IgD-negative memory B cell (primary cell): Measurements from ENCODE around the gene SGCD. TPM values are rescaled to one million over a fixed set of nuclear protein-coding genes. Genes with fewer than 3 reads are reported as not detected.

Experiments
- H3K27ac Mint-ChIP-seq, 3 donors: one replicate each; pipeline ENCODE4 v1.8.0; 2020 to 2022; ENCODE audit warnings: mild to moderate bottlenecking in 3 of 3, mixed read lengths in 3 of 3, moderate library complexity in 1 of 3
- H3K27me3 Mint-ChIP-seq: one replicate; pipeline ENCODE4 v1.8.0; 2021; ENCODE audit warnings: mixed read lengths
- H3K36me3 Mint-ChIP-seq: one replicate; pipeline ENCODE4 v1.8.0; 2020; ENCODE audit warnings: mild to moderate bottlenecking, mixed read lengths
- H3K4me1 Mint-ChIP-seq, 3 donors: one replicate each; pipeline ENCODE4 v1.8.0; 2020 to 2022; ENCODE audit warnings: mixed read lengths in 3 of 3, mild to moderate bottlenecking in 1 of 3
- H3K4me3 Mint-ChIP-seq, 4 donors: one replicate each; pipeline ENCODE4 v1.8.0; 2020 to 2022; ENCODE audit warnings: mild to moderate bottlenecking in 4 of 4, mixed read lengths in 4 of 4, moderate library complexity in 3 of 4
- H3K9me3 Mint-ChIP-seq, 3 donors: one replicate each; pipeline ENCODE4 v1.8.0; 2020 to 2021; ENCODE audit warnings: mixed read lengths in 3 of 3, mild to moderate bottlenecking in 1 of 3
- polyA plus RNA-seq: library from polyadenylated mRNA; unstranded; fragments of 300-500 nt; fragmentation: Illumina TruSeq; gene quantifications from one replicate; pipeline ENCODE4 v1.2.3, GENCODE V29; 2021

Gene SGCD
- polyA plus RNA-seq, 1 donor from 2014 or later, result not detected

DNA sequence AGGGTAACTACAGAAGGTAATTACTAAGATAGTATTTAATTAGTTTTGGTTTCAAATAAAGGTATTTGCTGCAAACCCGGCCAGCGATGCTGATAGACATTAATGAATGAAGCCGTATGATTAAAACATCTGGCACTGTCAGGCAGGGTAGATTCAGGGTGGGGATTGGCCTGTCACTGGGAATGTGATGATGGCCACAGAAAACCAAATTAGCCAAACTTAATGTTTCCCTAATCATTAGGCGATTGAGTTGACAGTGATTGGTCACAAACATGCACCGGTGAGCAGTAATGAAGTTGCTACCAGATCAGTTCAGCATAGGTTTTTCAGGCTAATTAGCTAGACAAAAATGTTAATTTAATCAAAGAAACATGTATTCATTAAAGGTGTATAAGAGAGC lies 107.5 kb downstream of the SGCD start:
- H3K36me3 Mint-ChIP-seq, result no peaks in the 10 kb centered on the region
- H3K4me3 Mint-ChIP-seq, result no peak overlapping the region
- H3K4me1 Mint-ChIP-seq, result no peaks in the 10 kb centered on the region
- H3K27ac Mint-ChIP-seq, result no peak overlapping the region
- H3K27me3 Mint-ChIP-seq, result peaks cover 3% of the 10 kb centered on the region
- peaks cover 0 to 5% (median 2%) of the 10 kb centered on the region in 3 donors for H3K9me3 Mint-ChIP-seq

DNA sequence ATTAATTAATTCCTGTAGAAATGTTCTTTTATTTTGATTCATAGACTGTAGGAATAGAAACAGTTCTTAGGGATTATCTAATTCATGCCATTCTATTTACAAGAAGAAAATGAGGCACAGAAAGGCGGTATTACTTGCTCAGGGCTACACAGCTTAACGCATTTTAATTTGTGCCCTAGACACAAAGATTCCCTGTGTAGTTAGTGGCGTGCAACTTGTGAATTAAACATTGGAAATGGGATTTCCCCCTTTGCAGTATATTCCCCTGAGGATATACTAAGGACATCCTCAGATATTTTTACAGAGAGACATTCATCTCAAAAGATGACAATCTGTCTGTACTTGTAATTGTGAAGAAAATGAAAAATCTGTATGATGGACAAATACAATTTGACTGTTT lies 108.1 kb downstream of the SGCD start:
- no peaks in the 10 kb centered on the region for H3K36me3 Mint-ChIP-seq
- H3K4me3 Mint-ChIP-seq, result no peak overlapping the region
- H3K27ac Mint-ChIP-seq, result no peak overlapping the region
- H3K4me1 Mint-ChIP-seq, result no peaks in the 10 kb centered on the region
- peaks cover 0 to 3% (median 0%) of the 10 kb centered on the region in 3 donors for H3K9me3 Mint-ChIP-seq
- peaks cover 6% of the 10 kb centered on the region for H3K27me3 Mint-ChIP-seq

DNA sequence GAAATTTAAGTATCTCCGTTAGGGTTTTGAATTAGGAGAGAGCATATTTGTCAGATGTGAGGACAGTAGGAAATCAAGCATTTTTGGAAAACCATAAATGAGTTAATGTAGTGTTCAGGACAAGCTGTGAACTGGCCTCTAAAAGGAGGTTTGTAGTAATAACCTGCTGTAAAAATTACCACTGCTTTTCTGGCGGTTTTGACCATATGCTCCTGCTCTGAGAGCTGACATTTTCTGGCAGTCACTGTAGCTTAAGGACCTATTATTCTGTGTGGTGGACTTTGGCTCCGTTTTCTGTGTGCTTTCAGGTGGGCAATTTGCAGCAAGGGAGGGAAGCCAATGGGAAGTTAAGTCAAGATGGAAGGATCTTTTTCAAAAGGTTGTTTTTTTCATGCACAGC lies 111.1 kb downstream of the SGCD start:
- Mint-ChIP-seq H3K27me3 (peaks cover 5% of the 10 kb centered on the region), H3K4me3 (no peak overlapping the region), H3K4me1 (no peaks in the 10 kb centered on the region), H3K27ac (no peak overlapping the region), H3K9me3 (no peaks in the 10 kb centered on the region), H3K36me3 (no peaks in the 10 kb centered on the region)

DNA sequence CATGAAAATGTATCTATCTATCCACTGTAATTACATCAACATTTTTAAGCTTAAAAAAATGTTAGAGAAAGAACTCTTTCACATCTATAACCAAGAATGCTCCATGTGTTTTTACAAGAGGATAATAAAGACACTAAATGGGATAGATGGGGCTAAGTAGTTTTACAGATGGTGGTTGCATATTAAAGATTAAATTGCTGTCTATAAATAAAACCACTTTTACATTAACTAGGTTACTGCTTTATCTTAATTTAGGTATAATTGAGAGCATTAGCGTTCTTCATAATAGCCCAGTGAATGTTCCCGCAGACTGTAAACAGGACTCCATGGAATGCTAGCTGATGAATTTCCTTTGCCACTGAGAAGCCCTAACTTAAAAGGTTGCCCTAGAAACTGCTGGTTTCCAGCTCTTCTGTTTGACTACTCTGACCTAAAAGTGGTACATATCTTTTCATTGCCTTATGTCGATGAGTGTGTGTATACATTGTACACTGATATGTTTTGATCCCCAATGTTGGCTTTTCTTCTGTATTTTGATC lies 117.9 kb downstream of the SGCD start:
- Mint-ChIP-seq H3K4me1 (no peaks in the 10 kb centered on the region), H3K27ac (no peak overlapping the region), H3K36me3 (no peaks in the 10 kb centered on the region), H3K9me3 (peaks cover 0 to 2% (median 0%) of the 10 kb centered on the region in 3 donors), H3K4me3 (no peak overlapping the region), H3K27me3 (peaks cover 28% of the 10 kb centered on the region)

DNA sequence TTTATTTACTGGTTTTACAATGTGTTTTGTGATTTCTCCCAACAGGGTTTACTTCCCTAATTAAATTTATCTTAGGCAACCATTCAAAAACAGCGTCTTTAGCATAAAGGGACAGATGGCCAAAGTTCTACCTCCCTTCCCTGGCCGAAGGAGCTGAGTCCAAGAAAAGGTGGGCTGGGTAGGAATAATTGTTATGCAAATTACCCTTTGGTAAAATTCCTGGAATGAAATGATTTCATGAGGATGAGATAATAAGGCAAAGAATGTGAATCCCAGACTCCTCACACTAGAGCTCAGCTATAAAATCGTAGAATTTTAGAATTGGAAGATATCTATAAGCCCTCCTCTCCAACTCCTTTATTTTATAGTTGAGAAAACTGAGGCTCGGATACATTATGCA lies 119.6 kb downstream of the SGCD start:
- Mint-ChIP-seq H3K27me3 (peaks cover 24% of the 10 kb centered on the region), H3K36me3 (no peaks in the 10 kb centered on the region), H3K9me3 (peaks cover 0 to 2% (median 0%) of the 10 kb centered on the region in 3 donors), H3K4me1 (no peaks in the 10 kb centered on the region), H3K4me3 (no peak overlapping the region), H3K27ac (no peak overlapping the region)

DNA sequence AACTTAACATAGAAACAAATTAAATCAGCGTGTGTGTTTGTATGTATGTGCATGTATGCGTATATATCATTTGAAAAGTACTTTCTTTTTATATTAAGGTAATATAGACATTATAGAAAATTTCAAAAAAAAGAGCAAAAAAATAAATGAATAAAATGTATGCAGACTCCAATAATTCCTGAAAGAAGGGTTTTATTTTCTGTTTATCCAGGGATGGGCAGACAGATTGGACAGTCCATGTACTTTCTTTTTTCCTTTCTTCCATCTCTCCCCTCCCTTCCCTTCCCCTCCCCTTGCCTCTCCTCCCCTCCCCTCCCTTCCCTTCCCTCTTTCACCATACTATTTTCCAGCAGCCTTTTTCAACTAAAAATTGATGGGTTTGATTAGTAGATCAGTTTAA lies 123.8 kb downstream of the SGCD start:
- Mint-ChIP-seq H3K9me3 (peaks cover 0 to 4% (median 0%) of the 10 kb centered on the region in 3 donors), H3K27me3 (peaks cover 18% of the 10 kb centered on the region), H3K36me3 (no peaks in the 10 kb centered on the region), H3K4me1 (no peaks in the 10 kb centered on the region), H3K4me3 (no peak overlapping the region), H3K27ac (no peak overlapping the region)

DNA sequence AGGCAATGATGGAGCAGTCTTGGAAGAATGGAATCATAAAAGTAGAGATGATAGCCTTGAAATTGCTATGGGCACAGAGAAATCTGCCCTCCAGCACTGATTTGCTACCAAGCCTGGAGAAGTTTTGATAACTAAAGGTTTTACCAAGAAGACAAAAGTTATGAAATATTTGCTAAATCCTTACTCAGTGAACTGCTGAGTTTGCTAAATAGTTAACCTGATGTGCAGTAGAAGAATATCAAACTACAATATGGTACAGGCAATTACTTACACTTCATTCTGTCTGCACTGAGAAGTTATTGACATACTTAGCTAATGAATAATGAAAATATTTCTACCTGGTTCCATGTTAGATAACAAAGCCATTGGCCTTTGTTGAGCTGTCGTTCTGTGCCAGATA lies 124.5 kb downstream of the SGCD start:
- peaks cover 0 to 4% (median 0%) of the 10 kb centered on the region in 3 donors for H3K9me3 Mint-ChIP-seq
- H3K27ac Mint-ChIP-seq, result no peak overlapping the region
- H3K36me3 Mint-ChIP-seq, result no peaks in the 10 kb centered on the region
- no peak overlapping the region for H3K4me3 Mint-ChIP-seq
- peaks cover 16% of the 10 kb centered on the region for H3K27me3 Mint-ChIP-seq
- H3K4me1 Mint-ChIP-seq, result peaks cover 0 to 1% (median 0%) of the 10 kb centered on the region in 3 donors

DNA sequence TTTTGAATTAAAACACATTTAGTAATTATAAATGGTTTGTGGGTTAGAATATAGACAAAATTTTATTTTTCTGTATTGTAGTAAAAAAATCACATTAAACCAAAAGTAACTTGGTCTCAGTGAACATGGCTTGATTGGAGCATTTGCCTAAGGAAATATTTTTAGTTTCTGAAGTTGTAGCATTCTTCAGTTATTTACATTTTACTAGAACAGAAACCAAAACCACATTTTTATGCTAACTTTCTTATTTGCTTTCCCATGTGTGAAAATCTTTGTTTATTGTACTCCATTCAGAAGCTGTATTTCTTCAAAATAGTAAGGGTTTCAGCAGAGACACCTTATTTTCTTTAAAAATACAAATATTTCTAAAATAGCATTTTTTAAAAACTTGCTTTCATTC lies 129.9 kb downstream of the SGCD start:
- Mint-ChIP-seq H3K4me1 (peaks cover 0 to 1% (median 0%) of the 10 kb centered on the region in 3 donors), H3K27me3 (peaks cover 5% of the 10 kb centered on the region), H3K36me3 (no peaks in the 10 kb centered on the region), H3K9me3 (peaks cover 0 to 2% (median 0%) of the 10 kb centered on the region in 3 donors), H3K27ac (no peak overlapping the region), H3K4me3 (no peak overlapping the region)

DNA sequence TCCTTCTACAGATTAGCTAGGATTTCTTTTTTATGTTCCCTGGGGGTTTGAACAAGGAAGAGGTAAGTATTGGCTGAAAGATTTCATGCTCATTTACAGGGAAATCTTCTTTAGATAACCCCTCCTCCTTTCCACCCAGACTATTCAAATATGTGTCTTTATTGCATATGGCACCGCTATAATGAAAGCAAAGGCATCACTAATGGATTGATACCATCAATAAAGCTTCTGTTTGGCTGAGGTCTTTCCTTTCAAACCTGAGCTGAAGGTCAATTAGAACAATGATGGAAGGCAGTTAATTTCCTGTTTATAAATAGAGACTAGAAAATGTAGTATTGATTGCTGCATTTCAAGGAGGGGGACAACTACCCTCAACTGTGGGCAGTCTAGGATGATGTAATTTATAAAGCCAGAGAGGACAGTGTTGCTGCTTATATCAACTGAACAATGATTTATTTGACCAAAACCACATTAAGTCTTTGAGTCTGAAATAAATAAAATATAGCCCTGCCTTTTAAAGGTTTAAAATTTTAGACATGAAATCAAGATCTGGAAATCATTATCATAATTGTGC lies 132.9 kb downstream of the SGCD start:
- no peaks in the 10 kb centered on the region for H3K36me3 Mint-ChIP-seq
- no peak overlapping the region for H3K27ac Mint-ChIP-seq
- H3K9me3 Mint-ChIP-seq, result peaks cover 0 to 1% (median 0%) of the 10 kb centered on the region in 3 donors
- H3K27me3 Mint-ChIP-seq, result peaks cover 3% of the 10 kb centered on the region
- peaks cover 0 to 1% (median 0%) of the 10 kb centered on the region in 3 donors for H3K4me1 Mint-ChIP-seq
- no peak overlapping the region for H3K4me3 Mint-ChIP-seq

DNA sequence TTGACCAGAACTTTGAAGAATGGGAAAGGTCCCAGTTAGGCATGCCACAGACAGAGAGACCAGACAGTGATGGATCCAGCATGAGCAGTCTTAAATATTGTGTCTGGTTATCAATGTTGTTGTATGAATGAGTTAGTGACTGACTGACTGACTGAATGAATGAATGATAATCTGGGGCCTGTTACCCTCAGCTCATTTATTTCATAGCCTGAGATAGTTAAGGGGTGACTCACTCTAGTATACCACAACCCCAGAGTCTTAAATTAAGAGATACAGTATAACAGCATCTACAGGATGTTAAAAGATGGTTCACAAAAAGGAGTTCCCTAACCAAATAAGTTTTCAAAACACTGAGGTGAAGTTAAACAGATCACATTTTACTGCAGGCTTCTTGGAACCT lies 133.5 kb downstream of the SGCD start:
- H3K4me3 Mint-ChIP-seq, result no peak overlapping the region
- H3K36me3 Mint-ChIP-seq, result no peaks in the 10 kb centered on the region
- H3K27ac Mint-ChIP-seq, result no peak overlapping the region
- H3K4me1 Mint-ChIP-seq, result peaks cover 0 to 1% (median 0%) of the 10 kb centered on the region in 3 donors
- H3K9me3 Mint-ChIP-seq, result peaks cover 0 to 1% (median 0%) of the 10 kb centered on the region in 3 donors
- H3K27me3 Mint-ChIP-seq, result peaks cover 3% of the 10 kb centered on the region

DNA sequence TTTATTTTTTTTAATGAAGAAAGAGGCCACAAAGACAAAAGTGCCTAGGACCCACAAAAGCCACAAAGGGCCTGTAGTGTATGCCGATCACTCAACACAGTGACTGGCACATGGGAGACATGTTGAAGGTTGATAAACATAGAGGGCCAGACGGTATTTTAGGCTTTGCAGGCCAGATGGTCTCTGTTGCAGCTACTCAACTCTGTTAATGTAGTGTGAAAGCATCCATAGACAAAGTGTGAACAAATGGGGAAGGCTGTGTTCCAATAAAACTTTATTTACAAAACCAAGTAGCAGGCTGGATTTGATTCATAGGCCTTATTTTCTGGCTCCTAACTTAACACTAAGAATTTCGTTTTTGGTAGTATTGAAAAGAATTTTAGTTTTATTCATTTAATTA lies 139.9 kb downstream of the SGCD start:
- no peaks in the 10 kb centered on the region for H3K4me1 Mint-ChIP-seq
- peaks cover 0 to 1% (median 0%) of the 10 kb centered on the region in 3 donors for H3K9me3 Mint-ChIP-seq
- no peak overlapping the region for H3K4me3 Mint-ChIP-seq
- H3K27ac Mint-ChIP-seq, result no peak overlapping the region
- H3K36me3 Mint-ChIP-seq, result no peaks in the 10 kb centered on the region
- H3K27me3 Mint-ChIP-seq, result peaks cover 1% of the 10 kb centered on the region

DNA sequence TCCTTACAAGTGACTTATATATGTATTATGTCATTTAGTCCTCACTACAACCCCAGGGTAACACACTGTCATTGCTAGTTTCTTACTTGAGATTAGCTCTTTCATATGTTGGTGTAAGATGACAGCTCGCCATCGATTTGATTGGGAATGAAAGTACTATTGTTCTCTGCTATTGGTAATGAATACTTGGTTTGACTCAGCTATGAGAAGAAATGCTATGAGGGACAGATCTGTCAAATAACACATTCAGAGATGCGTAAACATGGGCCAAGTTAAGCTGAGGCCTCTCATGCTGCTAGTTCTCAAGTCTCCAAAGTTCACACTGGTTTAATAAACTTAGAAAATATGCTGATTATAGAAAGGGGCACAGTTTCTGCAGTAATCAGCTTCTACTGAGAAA lies 142.7 kb downstream of the SGCD start:
- H3K27me3 Mint-ChIP-seq, result no peaks in the 10 kb centered on the region
- H3K4me3 Mint-ChIP-seq, result no peak overlapping the region
- H3K4me1 Mint-ChIP-seq, result no peaks in the 10 kb centered on the region
- no peak overlapping the region for H3K27ac Mint-ChIP-seq
- H3K9me3 Mint-ChIP-seq, result no peaks in the 10 kb centered on the region
- no peaks in the 10 kb centered on the region for H3K36me3 Mint-ChIP-seq

DNA sequence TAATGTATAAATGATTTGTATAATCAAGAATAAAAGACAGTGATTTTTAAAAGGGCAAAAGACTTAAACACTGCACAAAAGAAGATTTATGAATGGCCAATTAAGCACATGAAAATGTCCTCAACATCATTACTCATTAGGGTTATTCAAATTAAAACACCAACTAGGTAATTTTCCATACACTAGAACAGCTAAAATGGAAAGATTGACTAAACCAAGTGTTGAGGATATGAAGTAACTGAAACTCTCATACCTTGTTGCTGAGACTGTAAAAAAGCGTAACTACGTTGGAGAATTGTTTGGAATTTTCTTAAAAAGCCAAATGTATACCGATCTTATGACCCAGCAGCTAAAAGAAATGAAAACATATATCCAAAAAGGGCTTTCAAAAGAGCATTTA lies 144.9 kb downstream of the SGCD start:
- Mint-ChIP-seq H3K27ac (no peak overlapping the region), H3K4me3 (no peak overlapping the region), H3K36me3 (no peaks in the 10 kb centered on the region), H3K27me3 (peaks cover 2% of the 10 kb centered on the region), H3K4me1 (no peaks in the 10 kb centered on the region), H3K9me3 (no peaks in the 10 kb centered on the region)

DNA sequence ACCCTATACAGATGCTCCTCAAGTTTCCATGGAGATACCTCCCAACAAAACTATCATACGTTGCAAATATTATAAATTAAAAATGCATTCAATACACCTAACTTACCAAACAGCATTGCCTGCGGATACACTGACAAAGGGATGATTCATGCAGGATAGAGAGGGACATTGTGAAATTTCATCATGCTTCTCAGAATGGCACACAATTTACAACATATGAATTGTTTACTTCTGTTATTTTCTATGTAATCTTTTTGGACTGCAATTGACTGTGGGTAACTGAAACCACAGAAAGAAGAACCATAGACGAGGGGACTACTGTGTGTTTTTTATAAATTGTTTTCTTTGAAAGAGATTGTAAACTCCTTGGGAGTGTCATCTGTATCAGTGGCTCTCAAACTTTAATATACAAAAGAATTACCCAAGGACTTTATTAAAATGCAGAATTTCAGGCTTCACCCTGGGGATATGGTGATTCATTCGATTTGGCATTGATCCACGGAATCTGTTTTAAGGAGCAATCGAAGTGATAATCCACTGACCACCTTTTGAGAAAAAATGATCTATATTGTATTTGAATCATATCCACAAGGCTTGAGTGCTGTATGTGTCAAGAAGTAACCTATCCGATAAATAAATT lies 146.4 kb downstream of the SGCD start:
- Mint-ChIP-seq H3K36me3 (peaks cover 1% of the 10 kb centered on the region), H3K9me3 (no peaks in the 10 kb centered on the region), H3K27ac (no peak overlapping the region), H3K4me3 (no peak overlapping the region), H3K27me3 (peaks cover 2% of the 10 kb centered on the region), H3K4me1 (no peaks in the 10 kb centered on the region)

DNA sequence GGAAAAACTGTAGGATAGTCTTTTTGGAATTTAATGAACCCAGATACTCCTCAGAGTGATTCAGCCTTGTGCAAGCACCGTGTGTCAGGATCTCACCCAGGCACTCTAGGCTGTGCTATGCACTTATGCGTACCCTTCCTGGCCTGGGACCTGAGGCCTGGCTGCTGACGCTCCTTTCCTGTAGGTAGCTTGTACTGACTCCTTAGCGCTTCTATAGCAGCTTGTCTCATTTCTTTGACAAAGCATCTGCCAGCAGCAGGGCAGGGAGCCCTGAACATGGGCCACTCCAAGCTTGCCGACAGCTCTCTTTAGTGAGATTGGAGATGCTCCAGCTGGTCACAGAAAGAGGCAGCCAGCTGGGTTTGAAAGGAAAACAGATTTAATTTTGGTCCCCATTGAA lies 147.3 kb downstream of the SGCD start:
- H3K27me3 Mint-ChIP-seq, result peaks cover 2% of the 10 kb centered on the region
- H3K36me3 Mint-ChIP-seq, result peaks cover 1% of the 10 kb centered on the region
- no peak overlapping the region for H3K4me3 Mint-ChIP-seq
- no peaks in the 10 kb centered on the region for H3K4me1 Mint-ChIP-seq
- H3K27ac Mint-ChIP-seq, result no peak overlapping the region
- no peaks in the 10 kb centered on the region for H3K9me3 Mint-ChIP-seq
